ENCODE data around the gene FRMPD2. TPM values are rescaled to one million over a fixed set of nuclear protein-coding genes. Genes with fewer than 3 reads are reported as not detected.

The FRMPD2 gene
- total and polyA plus RNA-seq, 2 experiments from 2014 or later, result not detected

DNA sequence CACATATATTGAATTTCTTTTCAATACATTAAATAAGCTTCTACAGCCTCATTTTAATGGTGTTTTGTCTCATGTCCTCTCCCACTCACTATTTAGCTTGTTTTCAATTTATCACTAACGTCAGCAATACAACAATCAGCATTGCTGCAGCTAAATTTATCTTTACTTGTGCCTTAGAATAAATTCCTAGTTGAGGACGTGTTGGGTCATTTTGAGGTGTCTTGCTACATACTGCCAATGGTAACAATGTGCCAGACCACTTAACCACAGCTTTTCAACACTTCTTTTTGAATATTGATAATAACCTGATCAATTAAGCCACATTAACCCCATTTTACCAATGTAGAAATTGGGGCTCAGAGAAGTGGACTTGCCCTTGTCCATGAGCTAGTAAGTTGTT is 26.0 kb downstream of the FRMPD2 start (continued):
- TF ChIP-seq, protein P1, sequence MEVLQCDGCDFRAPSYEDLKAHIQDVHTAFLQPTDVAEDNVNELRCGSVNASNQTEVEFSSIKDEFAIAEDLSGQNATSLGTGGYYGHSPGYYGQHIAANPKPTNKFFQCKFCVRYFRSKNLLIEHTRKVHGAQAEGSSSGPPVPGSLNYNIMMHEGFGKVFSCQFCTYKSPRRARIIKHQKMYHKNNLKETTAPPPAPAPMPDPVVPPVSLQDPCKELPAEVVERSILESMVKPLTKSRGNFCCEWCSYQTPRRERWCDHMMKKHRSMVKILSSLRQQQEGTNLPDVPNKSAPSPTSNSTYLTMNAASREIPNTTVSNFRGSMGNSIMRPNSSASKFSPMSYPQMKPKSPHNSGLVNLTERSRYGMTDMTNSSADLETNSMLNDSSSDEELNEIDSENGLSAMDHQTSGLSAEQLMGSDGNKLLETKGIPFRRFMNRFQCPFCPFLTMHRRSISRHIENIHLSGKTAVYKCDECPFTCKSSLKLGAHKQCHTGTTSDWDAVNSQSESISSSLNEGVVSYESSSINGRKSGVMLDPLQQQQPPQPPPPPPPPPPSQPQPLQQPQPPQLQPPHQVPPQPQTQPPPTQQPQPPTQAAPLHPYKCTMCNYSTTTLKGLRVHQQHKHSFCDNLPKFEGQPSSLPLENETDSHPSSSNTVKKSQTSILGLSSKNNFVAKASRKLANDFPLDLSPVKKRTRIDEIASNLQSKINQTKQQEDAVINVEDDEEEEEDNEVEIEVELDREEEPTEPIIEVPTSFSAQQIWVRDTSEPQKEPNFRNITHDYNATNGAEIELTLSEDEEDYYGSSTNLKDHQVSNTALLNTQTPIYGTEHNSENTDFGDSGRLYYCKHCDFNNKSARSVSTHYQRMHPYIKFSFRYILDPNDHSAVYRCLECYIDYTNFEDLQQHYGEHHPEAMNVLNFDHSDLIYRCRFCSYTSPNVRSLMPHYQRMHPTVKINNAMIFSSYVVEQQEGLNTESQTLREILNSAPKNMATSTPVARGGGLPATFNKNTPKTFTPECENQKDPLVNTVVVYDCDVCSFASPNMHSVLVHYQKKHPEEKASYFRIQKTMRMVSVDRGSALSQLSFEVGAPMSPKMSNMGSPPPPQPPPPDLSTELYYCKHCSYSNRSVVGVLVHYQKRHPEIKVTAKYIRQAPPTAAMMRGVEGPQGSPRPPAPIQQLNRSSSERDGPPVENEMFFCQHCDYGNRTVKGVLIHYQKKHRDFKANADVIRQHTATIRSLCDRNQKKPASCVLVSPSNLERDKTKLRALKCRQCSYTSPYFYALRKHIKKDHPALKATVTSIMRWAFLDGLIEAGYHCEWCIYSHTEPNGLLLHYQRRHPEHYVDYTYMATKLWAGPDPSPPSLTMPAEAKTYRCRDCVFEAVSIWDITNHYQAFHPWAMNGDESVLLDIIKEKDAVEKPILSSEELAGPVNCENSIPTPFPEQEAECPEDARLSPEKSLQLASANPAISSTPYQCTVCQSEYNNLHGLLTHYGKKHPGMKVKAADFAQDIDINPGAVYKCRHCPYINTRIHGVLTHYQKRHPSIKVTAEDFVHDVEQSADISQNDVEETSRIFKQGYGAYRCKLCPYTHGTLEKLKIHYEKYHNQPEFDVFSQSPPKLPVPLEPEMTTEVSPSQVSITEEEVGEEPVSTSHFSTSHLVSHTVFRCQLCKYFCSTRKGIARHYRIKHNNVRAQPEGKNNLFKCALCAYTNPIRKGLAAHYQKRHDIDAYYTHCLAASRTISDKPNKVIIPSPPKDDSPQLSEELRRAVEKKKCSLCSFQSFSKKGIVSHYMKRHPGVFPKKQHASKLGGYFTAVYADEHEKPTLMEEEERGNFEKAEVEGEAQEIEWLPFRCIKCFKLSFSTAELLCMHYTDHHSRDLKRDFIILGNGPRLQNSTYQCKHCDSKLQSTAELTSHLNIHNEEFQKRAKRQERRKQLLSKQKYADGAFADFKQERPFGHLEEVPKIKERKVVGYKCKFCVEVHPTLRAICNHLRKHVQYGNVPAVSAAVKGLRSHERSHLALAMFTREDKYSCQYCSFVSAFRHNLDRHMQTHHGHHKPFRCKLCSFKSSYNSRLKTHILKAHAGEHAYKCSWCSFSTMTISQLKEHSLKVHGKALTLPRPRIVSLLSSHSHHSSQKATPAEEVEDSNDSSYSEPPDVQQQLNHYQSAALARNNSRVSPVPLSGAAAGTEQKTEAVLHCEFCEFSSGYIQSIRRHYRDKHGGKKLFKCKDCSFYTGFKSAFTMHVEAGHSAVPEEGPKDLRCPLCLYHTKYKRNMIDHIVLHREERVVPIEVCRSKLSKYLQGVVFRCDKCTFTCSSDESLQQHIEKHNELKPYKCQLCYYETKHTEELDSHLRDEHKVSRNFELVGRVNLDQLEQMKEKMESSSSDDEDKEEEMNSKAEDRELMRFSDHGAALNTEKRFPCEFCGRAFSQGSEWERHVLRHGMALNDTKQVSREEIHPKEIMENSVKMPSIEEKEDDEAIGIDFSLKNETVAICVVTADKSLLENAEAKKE (CRISPR knock-in tag; IDR thresholded peaks at IDR 0.05), result no peak

- TF ChIP-seq STAT1 (IDR thresholded peaks at IDR 0.05; ENCODE audit: unreplicated experiment) (no peak), CTCF (conservative IDR thresholded peaks at IDR 0.05; ENCODE audit: low read depth in 2 of 2) (no peak), ZNF331 (CRISPR knock-in tag; IDR thresholded peaks at IDR 0.05; ENCODE audit: low read depth) (no peak), JUNB (IDR thresholded peaks at IDR 0.05; ENCODE audit: unreplicated experiment) (no peak), EZH2phosphoT487 (IDR thresholded peaks at IDR 0.05; ENCODE audit: unreplicated experiment) (no peak), EZH2 (IDR thresholded peaks at IDR 0.05; ENCODE audit: low read depth, unreplicated experiment) (no peak), CREB1 (CRISPR knock-in tag; IDR thresholded peaks at IDR 0.05; ENCODE audit: low read depth) (no peak)
- TF ChIP-seq, protein P1 (CRISPR knock-in tag; IDR thresholded peaks at IDR 0.05), result no peak
- DNase-seq (ENCODE audit: low spot score) (peak; percentile 22), ATAC-seq (no peak)
- H3K4me1 ChIP-seq (ENCODE audit: insufficient read depth), result peaks cover 16% of the 10 kb centered on the region
- no peaks in the 10 kb centered on the region for H3K9me2 ChIP-seq (ENCODE audit: insufficient read depth)
- H3K4me3 ChIP-seq, result no peak overlapping the region
- no peaks in the 10 kb centered on the region for H3K36me3 ChIP-seq (ENCODE audit: insufficient read depth)
- no peak overlapping the region for H3K4me2 ChIP-seq
- no peaks in the 10 kb centered on the region for H3F3A ChIP-seq (replicated peaks; ENCODE audit: low read depth)
- peak overlapping the region; percentile 52; the same call in 1 of the 2 replicates for H2AFZ ChIP-seq
- no peaks in the 10 kb centered on the region for H3K36me3 Mint-ChIP-seq (ENCODE audit: low read depth)
- no peaks in the 10 kb centered on the region for H3K79me2 ChIP-seq (replicated peaks; ENCODE audit: insufficient read depth)
- H3K27me3 ChIP-seq (ENCODE audit: insufficient read depth), result no peaks in the 10 kb centered on the region
- H4K20me1 ChIP-seq (replicated peaks; ENCODE audit: insufficient read depth), result no peaks in the 10 kb centered on the region
- H3K9me3 Mint-ChIP-seq, result 0 out of 3 replicates have a peak, but pooled peaks cover 2% of the 10 kb centered on the region
- H3K27me3 Mint-ChIP-seq (ENCODE audit: insufficient read depth, low read depth, poor library complexity), result peaks cover 8% of the 10 kb centered on the region
- peaks cover 27% of the 10 kb centered on the region for H3K4me1 Mint-ChIP-seq
- no peak overlapping the region for H3K27ac Mint-ChIP-seq
- H3K4me3 Mint-ChIP-seq, result no peak overlapping the region
- no peak overlapping the region for H3K27ac ChIP-seq (ENCODE audit: low read depth)
These were observed 26.8 kb downstream of the FRMPD2 start for GRCh38 chr10:48247680-48248079.

Measured in GM23338 (cell line).